SK-N-SH (cell line): ENCODE data around the gene IRX6. TPM values are rescaled to one million over a fixed set of nuclear protein-coding genes. Genes with fewer than 3 reads are reported as not detected.

Experiments
- CTCF ChIA-PET: fragments of 300-600, 350-600 bp; formaldehyde crosslinking; extraction: SDS; loops from one replicate; lab custom pipeline; 2021; lab: Yijun Ruan, JAX
- POLR2A ChIA-PET: fragments of 350-600 bp; sonication (Branson Sonifier 250); formaldehyde crosslinking; extraction: SDS; loops from one replicate; lab custom pipeline; 2020; ENCODE audit warnings: antibody characterized with exemption, inconsistent platforms; lab: Yijun Ruan, JAX
- DNase-seq: peaks from one replicate; pipeline ENCODE4 v3.0.0; 2012
- H2AFZ ChIP-seq: fragments of 200-600 bp; sonication (generic); 2 replicates; pipeline ENCODE4 v1.8.1; 2016; ENCODE audit warnings: antibody characterized with exemption, mild to moderate bottlenecking, low read depth
- H3F3A ChIP-seq: fragments of 200-600 bp; sonication (generic); replicated peaks from 2 replicates; pipeline ENCODE3; 2016; ENCODE audit warnings: antibody characterized with exemption, mild to moderate bottlenecking; ENCODE audit not compliant: insufficient read depth
- H3K27ac ChIP-seq, 2 experiments: fragments of 200-500 bp in 1 of 2; fragments of 200-600 bp in 1 of 2; sonication (Bioruptor generic) in 1 of 2; sonication (generic), shearing (Covaris generic) in 1 of 2; 2 replicates each; pipeline versions ENCODE4 v1.5.1 to v1.6.1; 2014 to 2016; ENCODE audit warnings: low read depth in 2 of 2, inconsistent platforms in 1 of 2, low read length in 1 of 2, mild to moderate bottlenecking in 1 of 2, mixed read lengths in 1 of 2
- H3K27me3 ChIP-seq: fragments of 200-600 bp; sonication (generic), shearing (Covaris generic); 2 replicates; pipeline ENCODE4 v1.6.1; 2016; ENCODE audit warnings: mixed run types; ENCODE audit not compliant: insufficient read depth
- H3K36me3 ChIP-seq, 2 experiments: fragments of 200-500 bp in 1 of 2; fragments of 200-600 bp in 1 of 2; sonication (Bioruptor generic) in 1 of 2; sonication (generic) in 1 of 2; replicated peaks in 1 of 2; 2 replicates each; pipeline versions ENCODE3 to v1.5.1; 2014 to 2016; ENCODE audit warnings: low read length in 1 of 2, mild to moderate bottlenecking in 1 of 2; ENCODE audit not compliant: insufficient read depth in 2 of 2, control insufficient read depth in 1 of 2
- H3K4me1 ChIP-seq, 2 experiments: fragments of 200-500 bp in 1 of 2; fragments of 200-600 bp in 1 of 2; sonication (Bioruptor generic) in 1 of 2; sonication (generic), shearing (Covaris generic) in 1 of 2; 2 replicates each; pipeline versions ENCODE4 v1.5.1 to v1.6.1; 2014 to 2016; ENCODE audit warnings: low read depth in 1 of 2, low read length in 1 of 2, mixed run types in 1 of 2; ENCODE audit not compliant: insufficient read depth in 2 of 2, control insufficient read depth in 1 of 2
- H3K4me2 ChIP-seq: fragments of 200-600 bp; sonication (generic), shearing (Covaris generic); 2 replicates; pipeline ENCODE4 v1.6.1; 2017; ENCODE audit warnings: mixed run types
- H3K4me3 ChIP-seq, 2 experiments: fragments of 200-500 bp in 1 of 2; fragments of 200-600 bp in 1 of 2; sonication (Bioruptor generic) in 1 of 2; sonication (generic), shearing (Covaris generic) in 1 of 2; 2 replicates each; pipeline versions ENCODE4 v1.5.1 to v1.8.1; 2014 to 2016; ENCODE audit warnings: low read depth in 2 of 2, inconsistent platforms in 1 of 2, low read length in 1 of 2, mild to moderate bottlenecking in 1 of 2, mixed read lengths in 1 of 2, moderate library complexity in 1 of 2
- H3K79me2 ChIP-seq: fragments of 200-600 bp; sonication (generic); 2 replicates; pipeline ENCODE4 v1.8.1; 2017; ENCODE audit warnings: mild to moderate bottlenecking; ENCODE audit not compliant: insufficient read depth
- H3K9ac ChIP-seq: fragments of 200-600 bp; sonication (generic); 2 replicates; pipeline ENCODE4 v1.6.1; 2017; ENCODE audit warnings: mixed run types
- H3K9me2 ChIP-seq: fragments of 200-600 bp; sonication (generic); 2 replicates; pipeline ENCODE4 v1.6.1; 2017; ENCODE audit warnings: mixed run types
- H3K9me3 ChIP-seq: fragments of 200-600 bp; sonication (generic); 2 replicates; pipeline ENCODE4 v1.6.1; 2017; ENCODE audit warnings: mixed run types, mild to moderate bottlenecking, moderate library complexity
- H4K20me1 ChIP-seq: fragments of 200-600 bp; sonication (generic); 2 replicates; pipeline ENCODE4 v1.6.1; 2017; ENCODE audit warnings: mild to moderate bottlenecking, mixed run types; ENCODE audit not compliant: insufficient read depth
- CHD2 ChIP-seq: fragments of 150-350 bp; IDR thresholded peaks from 2 replicates; pipeline ENCODE4 v1.6.1; 2018; ENCODE audit warnings: low read length; ENCODE audit not compliant: partially characterized antibody
- CTCF ChIP-seq: fragments of 200-600 bp; sonication (generic); IDR thresholded peaks from 2 replicates; pipeline ENCODE4 v1.6.1; 2017; ENCODE audit warnings: antibody characterized with exemption, mild to moderate bottlenecking, moderate library complexity
- ELF1 ChIP-seq: IDR thresholded peaks from 2 replicates; pipeline ENCODE4 v1.4.0; 2012
- EP300 ChIP-seq, 2 experiments: IDR thresholded peaks; 2 replicates each; pipeline versions ENCODE4 v1.4.0 to v1.6.1; 2012; ENCODE audit warnings: borderline replicate concordance in 1 of 2, low read depth in 1 of 2, low read length in 1 of 2
- FOSL2 ChIP-seq: IDR thresholded peaks from 2 replicates; pipeline ENCODE4 v1.4.0; 2012; ENCODE audit warnings: low read depth, mild to moderate bottlenecking, moderate library complexity, borderline replicate concordance
- FOXM1 ChIP-seq: IDR thresholded peaks from 2 replicates; pipeline ENCODE4 v1.4.0; 2012; ENCODE audit warnings: low read depth, mild to moderate bottlenecking
- GABPA ChIP-seq: IDR thresholded peaks from 2 replicates; pipeline ENCODE4 v1.4.0; 2012; ENCODE audit warnings: low read depth, mild to moderate bottlenecking
- GATA2 ChIP-seq: sonication (generic); formaldehyde crosslinking; IDR thresholded peaks from 2 replicates; pipeline ENCODE4 v1.5.0; 2020; ENCODE audit warnings: mild to moderate bottlenecking, missing genetic modification reagents
- JUND ChIP-seq: IDR thresholded peaks from 2 replicates; pipeline ENCODE4 v1.4.0; 2012
- MAX ChIP-seq: IDR thresholded peaks from 2 replicates; pipeline ENCODE4 v1.4.0; 2012; ENCODE audit warnings: low read depth
- MEF2A ChIP-seq: IDR thresholded peaks from 2 replicates; pipeline ENCODE4 v1.4.0; 2012; ENCODE audit warnings: low read depth, borderline replicate concordance
- NFIC ChIP-seq: IDR thresholded peaks from 2 replicates; pipeline ENCODE4 v1.4.0; 2012; ENCODE audit warnings: borderline replicate concordance
- NRF1 ChIP-seq: IDR thresholded peaks from 2 replicates; pipeline ENCODE4 v1.6.1; 2012; ENCODE audit warnings: low read depth, mild to moderate bottlenecking, low read length
- PBX3 ChIP-seq: IDR thresholded peaks from 2 replicates; pipeline ENCODE4; 2012
- POLR2AphosphoS5 ChIP-seq: IDR thresholded peaks from 2 replicates; pipeline ENCODE4 v1.6.1; 2012; ENCODE audit warnings: low read depth, low read length
- RAD21 ChIP-seq: IDR thresholded peaks from 2 replicates; pipeline ENCODE4 v1.6.1; 2012; ENCODE audit warnings: mild to moderate bottlenecking, low read length
- REST ChIP-seq: IDR thresholded peaks from 2 replicates; pipeline ENCODE4 v1.6.1; 2012; ENCODE audit warnings: mild to moderate bottlenecking, low read depth, low read length, moderate library complexity
- RFX5 ChIP-seq: IDR thresholded peaks from 2 replicates; pipeline ENCODE4 v1.6.1; 2012; ENCODE audit warnings: mild to moderate bottlenecking, improper control_type of control experiment, low read length
- SMC3 ChIP-seq: IDR thresholded peaks from 2 replicates; pipeline ENCODE4 v1.6.1; 2012; ENCODE audit warnings: low read depth, low read length, improper control_type of control experiment
- TAF1 ChIP-seq: IDR thresholded peaks from 2 replicates; pipeline ENCODE4 v1.6.1; 2012; ENCODE audit warnings: low read depth, mild to moderate bottlenecking, low read length, moderate library complexity, borderline replicate concordance
- TCF12 ChIP-seq: IDR thresholded peaks from 2 replicates; pipeline ENCODE4 v1.4.0; 2012
- YY1 ChIP-seq: IDR thresholded peaks from 2 replicates; pipeline ENCODE4 v1.4.0; 2012; ENCODE audit warnings: low read depth, mild to moderate bottlenecking
- ZBTB33 ChIP-seq: IDR thresholded peaks from 2 replicates; pipeline ENCODE4 v1.4.0; 2012; ENCODE audit warnings: low read depth, borderline replicate concordance
- WGBS: methylation state at CpG from one replicate; pipeline ENCODE4 v1.1.6; 2017; ENCODE audit warnings: low lambda C conversion rate; 5-methylcytosine and 5-hydroxymethylcytosine counted together
- polyA plus RNA-seq, 3 experiments: library from polyadenylated mRNA; depleted of rRNA; stranded (reverse); fragments of >200 nt; gene quantifications; 2 replicates each; pipeline ENCODE4 v1.2.3, GENCODE V29; 2012

The IRX6 gene
- polyA plus RNA-seq, 1 of the 3 experiments (the other 2 are of a cell fraction), result not detected

DNA sequence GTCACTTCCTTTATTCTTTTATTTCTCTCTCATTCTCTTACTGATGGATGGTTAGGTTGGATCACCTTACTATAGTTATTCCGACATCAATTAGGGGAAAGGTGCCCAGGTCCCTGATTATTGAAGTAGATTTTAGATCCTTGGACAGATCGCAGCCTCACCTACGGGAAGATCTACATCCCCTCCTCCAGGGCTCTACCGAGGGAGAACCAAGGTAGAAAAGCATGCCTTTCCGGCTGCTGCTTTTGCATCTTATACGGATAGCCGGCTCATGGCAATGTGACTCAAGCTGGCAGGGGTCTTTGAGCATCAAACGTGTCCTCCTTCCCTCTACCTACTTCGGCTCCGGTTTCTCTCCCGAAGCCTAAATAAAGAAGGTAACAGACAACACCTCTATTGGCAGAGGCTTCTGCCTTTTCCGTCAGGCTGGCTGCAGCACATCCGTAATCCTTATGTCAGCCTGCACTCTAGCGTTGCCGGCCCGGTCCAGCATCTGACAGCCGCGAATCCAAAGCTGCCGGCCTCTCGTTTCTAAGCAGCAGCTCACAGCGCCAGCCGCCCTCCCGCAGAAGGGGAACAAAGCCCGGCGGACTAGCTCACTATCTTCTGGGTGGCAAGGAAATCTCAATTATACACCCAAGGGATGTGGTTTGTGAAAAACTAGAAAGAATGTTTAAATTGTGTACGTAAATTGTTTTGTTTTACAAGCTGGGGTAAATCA, 46.9 kb downstream of the IRX6 start:
- WGBS, result 25% methylated on average over 24 of the region's 26 CpGs
- ChIA-PET CTCF (interaction anchor here (0.5 to 3.9 kb wide), 52 partner anchors 9 to 1597 kb away, joined by 3 to 42 read pairs (median 4); partner anchors contain the start of genes IRX5 and IRX6), POLR2A (no interaction called here)
- no peak for TF ChIP-seq RFX5
- no peak for TF ChIP-seq CHD2
- no peak for TF ChIP-seq EP300 (IDR thresholded peaks at IDR 0.05; ENCODE audit: borderline replicate concordance in 1 of 2, low read depth in 1 of 2, low read length in 1 of 2)
- no peak for TF ChIP-seq NFIC
- TF ChIP-seq NRF1, result no peak
- no peak for TF ChIP-seq FOSL2
- TF ChIP-seq GABPA, result no peak
- TF ChIP-seq RAD21, result peak; percentile 95
- TF ChIP-seq TAF1, result no peak
- no peak for TF ChIP-seq REST
- no peak for TF ChIP-seq PBX3
- TF ChIP-seq JUND, result no peak
- no peak for TF ChIP-seq FOXM1
- TF ChIP-seq ELF1, result no peak
- no peak for TF ChIP-seq ZBTB33
- TF ChIP-seq POLR2AphosphoS5, result no peak
- TF ChIP-seq SMC3, result peak; percentile 78
- no peak for TF ChIP-seq TCF12
- no peak for TF ChIP-seq MEF2A
- no peak for TF ChIP-seq GATA2
- no peak for TF ChIP-seq YY1
- peak; percentile 45 for TF ChIP-seq CTCF
- no peak for TF ChIP-seq MAX
- H3K9ac ChIP-seq, result no peak overlapping the region
- no peak overlapping the region; a peak in 1 of 4 replicates for H3K4me3 ChIP-seq
- no peaks in the 10 kb centered on the region for H3K9me2 ChIP-seq
- no peaks in the 10 kb centered on the region for H4K20me1 ChIP-seq
- DNase-seq, result peak; percentile 71
- H3K27ac ChIP-seq, result no peak overlapping the region
- no peaks in the 10 kb centered on the region for H3F3A ChIP-seq
- H3K79me2 ChIP-seq, result no peaks in the 10 kb centered on the region
- H3K36me3 ChIP-seq, result no peaks in the 10 kb centered on the region
- peaks cover 9% of the 10 kb centered on the region; the same call in 1 of the 2 replicates for H3K27me3 ChIP-seq
- H2AFZ ChIP-seq, result no peak overlapping the region; the same call in 1 of the 2 replicates
- no peak overlapping the region for H3K4me2 ChIP-seq
- no peaks in the 10 kb centered on the region for H3K9me3 ChIP-seq
- peaks cover 19 to 25% of the 10 kb centered on the region in 2 experiments; a peak in 3 of 4 replicates for H3K4me1 ChIP-seq
